H9 (cell line): ENCODE results near the gene SP2. TPM values are rescaled to one million over a fixed set of nuclear protein-coding genes. Genes with fewer than 3 reads are reported as not detected.

Experiments used
- DNase-seq: peaks from one replicate; pipeline ENCODE4 v3.0.0-alpha.2; 2017
- H2AFZ ChIP-seq: one replicate; pipeline ENCODE4 v1.6.1; 2013; ENCODE audit warnings: mild to moderate bottlenecking, low read length, control low read depth, moderate library complexity
- H2AK5ac ChIP-seq: 2 replicates; pipeline ENCODE4 v1.6.1; 2013; ENCODE audit warnings: low read length, control low read depth, mixed read lengths; ENCODE audit not compliant: insufficient read length
- H2BK120ac ChIP-seq: one replicate; pipeline ENCODE4 v1.6.1; 2013; ENCODE audit warnings: low read depth, mild to moderate bottlenecking, low read length, control low read depth, inconsistent platforms; ENCODE audit not compliant: poor library complexity, severe bottlenecking
- H2BK12ac ChIP-seq: 2 replicates; pipeline ENCODE4 v1.6.1; 2013; ENCODE audit warnings: low read length, control low read depth, mixed read lengths, low read depth; ENCODE audit not compliant: insufficient read length
- H2BK15ac ChIP-seq: 2 replicates; pipeline ENCODE4 v1.6.1; 2013; ENCODE audit warnings: low read depth, low read length, control low read depth
- H2BK20ac ChIP-seq: one replicate; pipeline ENCODE4 v1.6.1; 2013; ENCODE audit warnings: low read depth, mild to moderate bottlenecking, low read length, control low read depth, inconsistent platforms; ENCODE audit not compliant: poor library complexity, severe bottlenecking
- H2BK5ac ChIP-seq: 2 replicates; pipeline ENCODE4 v1.6.1; 2013; ENCODE audit warnings: low read length, control low read depth, mixed read lengths; ENCODE audit not compliant: insufficient read length
- H3K14ac ChIP-seq: 2 replicates; pipeline ENCODE4 v1.6.1; 2013; ENCODE audit warnings: low read length, control low read depth; ENCODE audit not compliant: insufficient read depth
- H3K18ac ChIP-seq: 2 replicates; pipeline ENCODE4 v1.6.1; 2013; ENCODE audit warnings: low read depth, mild to moderate bottlenecking, mixed read lengths, low read length, control low read depth; ENCODE audit not compliant: insufficient read length
- H3K23ac ChIP-seq: 2 replicates; pipeline ENCODE4 v1.6.1; 2013; ENCODE audit warnings: low read length, control low read depth, mixed read lengths, low read depth; ENCODE audit not compliant: insufficient read length
- H3K23me2 ChIP-seq: 2 replicates; pipeline ENCODE4 v1.6.1; 2013; ENCODE audit warnings: low read depth, mild to moderate bottlenecking, mixed read lengths, low read length, control low read depth; ENCODE audit not compliant: insufficient read length, poor library complexity, severe bottlenecking
- H3K27ac ChIP-seq: 2 replicates; pipeline ENCODE4 v1.5.1; 2013; ENCODE audit warnings: low read length, control low read depth, mixed read lengths, low read depth; ENCODE audit not compliant: insufficient read length
- H3K27me3 ChIP-seq: 2 replicates; pipeline ENCODE4 v1.6.1; 2013; ENCODE audit warnings: low read length, control low read depth, inconsistent platforms; ENCODE audit not compliant: insufficient read depth
- H3K4ac ChIP-seq: 2 replicates; pipeline ENCODE4 v1.6.1; 2013; ENCODE audit warnings: low read depth, mild to moderate bottlenecking, control low read depth, inconsistent platforms, low read length, moderate library complexity
- H3K4me1 ChIP-seq: 2 replicates; pipeline ENCODE4 v1.6.1; 2013; ENCODE audit warnings: low read length, control low read depth, inconsistent platforms; ENCODE audit not compliant: insufficient read depth
- H3K4me2 ChIP-seq: 2 replicates; pipeline ENCODE4 v1.6.1; 2013; ENCODE audit warnings: low read length, control low read depth, mixed read lengths; ENCODE audit not compliant: insufficient read length, insufficient read depth
- H3K56ac ChIP-seq: 2 replicates; pipeline ENCODE4 v1.6.1; 2013; ENCODE audit warnings: low read depth, mild to moderate bottlenecking, mixed read lengths, low read length, control low read depth; ENCODE audit not compliant: insufficient read length
- H3K79me1 ChIP-seq: 2 replicates; pipeline ENCODE4 v1.6.1; 2013; ENCODE audit warnings: low read depth, mild to moderate bottlenecking, moderate library complexity, low read length, control low read depth, inconsistent platforms; ENCODE audit not compliant: insufficient read depth, poor library complexity, severe bottlenecking
- H3K79me2 ChIP-seq: 2 replicates; pipeline ENCODE4 v1.6.1; 2013; ENCODE audit warnings: low read length, control low read depth, inconsistent platforms; ENCODE audit not compliant: insufficient read depth
- H3K9ac ChIP-seq: 2 replicates; pipeline ENCODE4 v1.6.1; 2013; ENCODE audit warnings: low read length, control low read depth, mixed read lengths; ENCODE audit not compliant: insufficient read length; ENCODE audit errors: extremely low read depth
- H3K9me3 ChIP-seq: one replicate; pipeline ENCODE4 v1.6.1; 2013; ENCODE audit warnings: low read depth, low read length, inconsistent platforms; ENCODE audit not compliant: control insufficient read depth
- H3T11ph ChIP-seq: one replicate; pipeline ENCODE4 v1.6.1; 2013; ENCODE audit warnings: mild to moderate bottlenecking, low read length, control low read depth, inconsistent platforms
- H4K20me1 ChIP-seq: one replicate; pipeline ENCODE4 v1.6.1; 2013; ENCODE audit not compliant: control insufficient read depth, insufficient read length, insufficient read depth
- H4K5ac ChIP-seq: 2 replicates; pipeline ENCODE4 v1.6.1; 2013; ENCODE audit warnings: low read depth, mild to moderate bottlenecking, mixed read lengths, low read length, control low read depth; ENCODE audit not compliant: insufficient read length
- H4K8ac ChIP-seq: replicated peaks from 2 replicates; pipeline ENCODE4 v1.6.1; 2013; ENCODE audit warnings: low read length, control low read depth, mixed read lengths, low read depth; ENCODE audit not compliant: insufficient read length
- H4K91ac ChIP-seq: 2 replicates; pipeline ENCODE4 v1.6.1; 2013; ENCODE audit warnings: low read depth, mild to moderate bottlenecking, moderate library complexity, mixed read lengths, low read length, control low read depth; ENCODE audit not compliant: insufficient read length
- H3K27ac Mint-ChIP-seq, 3 experiments: 2 replicates in 2 of 3; 3 replicates in 1 of 3; pipeline ENCODE4 v1.8.0; 2020 to 2021; ENCODE audit warnings: mixed read lengths in 3 of 3, mild to moderate bottlenecking in 1 of 3, moderate library complexity in 1 of 3
- H3K27me3 Mint-ChIP-seq: 2 replicates; pipeline ENCODE4 v1.8.0; 2021; ENCODE audit warnings: low read depth, mild to moderate bottlenecking, moderate library complexity, mixed read lengths
- H3K36me3 Mint-ChIP-seq, 3 experiments: 2 replicates in 2 of 3; 3 replicates in 1 of 3; pipeline ENCODE4 v1.8.0; 2020 to 2021; ENCODE audit warnings: low read depth in 3 of 3, mixed read lengths in 3 of 3; ENCODE audit not compliant: insufficient read depth in 1 of 3
- H3K4me1 Mint-ChIP-seq, 2 experiments: 2 replicates each; pipeline ENCODE4 v1.8.0; 2020; ENCODE audit warnings: mixed read lengths in 2 of 2
- H3K4me3 Mint-ChIP-seq, 2 experiments: 2 replicates in 1 of 2; 3 replicates in 1 of 2; pipeline ENCODE4 v1.8.0; 2020 to 2021; ENCODE audit warnings: mild to moderate bottlenecking in 2 of 2, mixed read lengths in 2 of 2, moderate library complexity in 1 of 2
- H3K9me3 Mint-ChIP-seq, 2 experiments: 2 replicates in 1 of 2; 3 replicates in 1 of 2; pipeline ENCODE4 v1.8.0; 2020; ENCODE audit warnings: mild to moderate bottlenecking in 2 of 2, mixed read lengths in 2 of 2, moderate library complexity in 1 of 2
- CTCF ChIP-seq: fragments of 200-600 bp; sonication (generic); conservative IDR thresholded peaks from 3 replicates; pipeline ENCODE4 v1.8.0; 2021; ENCODE audit warnings: antibody characterized with exemption, mild to moderate bottlenecking
- WGBS: extraction: QIAGEN DNeasy Blood & Tissue Kit; methylation state at CpG from one replicate; pipeline ENCODE4 v1.1.7; 2013; ENCODE audit warnings: missing lambda C conversion rate, low lambda C conversion rate, mixed read lengths; ENCODE audit not compliant: insufficient read length; ENCODE audit errors: extremely low coverage; 5-methylcytosine and 5-hydroxymethylcytosine counted together
- total RNA-seq: library from RNA; stranded (reverse); gene quantifications from 2 replicates; pipeline ENCODE4 v1.2.1, GENCODE V29; 2021

Gene SP2
- total RNA-seq, 1 experiment from 2014 or later = 19.3 TPM

- H3K27ac ChIP-seq = no peak overlapping the region
- no peak overlapping the region for H4K8ac ChIP-seq
- no peaks in the 10 kb centered on the region for H4K20me1 ChIP-seq
- no peak overlapping the region for H4K91ac ChIP-seq
- H3K27me3 Mint-ChIP-seq = peaks cover 96% of the 10 kb centered on the region
- H2BK5ac ChIP-seq = no peak overlapping the region
- H3K36me3 Mint-ChIP-seq = peaks cover 0 to 2% (median 0%) of the 10 kb centered on the region in 3 experiments; a peak in 1 of 7 replicates
- no peak overlapping the region for H3K56ac ChIP-seq
- H3K4me1 ChIP-seq = peaks cover 7% of the 10 kb centered on the region
- H3K4me3 Mint-ChIP-seq = peak overlapping the region; percentile 55 to 83
- H2BK120ac ChIP-seq = no peak overlapping the region
- no peak overlapping the region for H2AK5ac ChIP-seq
- WGBS = no CpG with 5 or more reads among the region's 11 CpGs
- H3K4ac ChIP-seq = no peak overlapping the region
- H3K23ac ChIP-seq = no peak overlapping the region
- H3K23me2 ChIP-seq = peaks cover 27% of the 10 kb centered on the region
- no peak overlapping the region for H3K14ac ChIP-seq
- H4K5ac ChIP-seq = no peak overlapping the region
- peak overlapping the region; percentile 75 for H3K4me2 ChIP-seq
- H3K27ac Mint-ChIP-seq = no peak overlapping the region
- H3K9me3 Mint-ChIP-seq = no peaks in the 10 kb centered on the region; a peak in 2 of 5 replicates
- no peaks in the 10 kb centered on the region for H3K79me1 ChIP-seq
- no peak overlapping the region for H3T11ph ChIP-seq
- no peaks in the 10 kb centered on the region for H3K9me3 ChIP-seq
- H3K27me3 ChIP-seq = peaks cover 61% of the 10 kb centered on the region
- H2AFZ ChIP-seq = no peak overlapping the region
- peaks cover 42 to 47% of the 10 kb centered on the region in 2 experiments for H3K4me1 Mint-ChIP-seq
- H3K79me2 ChIP-seq = no peaks in the 10 kb centered on the region
- peak; percentile 79 for DNase-seq
- H3K18ac ChIP-seq = no peak overlapping the region
- no peak overlapping the region for H2BK12ac ChIP-seq
- no peak overlapping the region for H2BK20ac ChIP-seq
- no peak overlapping the region for H2BK15ac ChIP-seq
- no peak overlapping the region for H3K9ac ChIP-seq
- TF ChIP-seq CTCF = no peak
Measured at GRCh38 chr17:47851764-47852112, 44.3 kb upstream of the SP2 start.
